Inflammatory macrophage (primary cell): ENCODE measurements around the gene NDUFB8.
A peak's percentile ranks its signal among the peaks of the same experiment; 100 is the strongest.
"Not testable (repeated sequence)": the region's sequence is repeated elsewhere in the genome, so short reads cannot be mapped to it uniquely, and the experiment has no call there.

Experiments used
- DNase-seq, 2 donors: peaks; one replicate each; pipeline ENCODE4 v3.0.0-alpha.2; 2020 to 2022
- total RNA-seq, 18 experiments: gene quantifications; one replicate each; lab custom pipeline; 2026; ENCODE audit warnings: mixed read lengths in 6 of 18, inconsistent platforms in 2 of 18; lab: John Stamatoyannopoulos, UW

NDUFB8 gene
- 6.1 to 18.8 (median 12.2) reads per million in 18 experiments for total RNA-seq

DNA sequence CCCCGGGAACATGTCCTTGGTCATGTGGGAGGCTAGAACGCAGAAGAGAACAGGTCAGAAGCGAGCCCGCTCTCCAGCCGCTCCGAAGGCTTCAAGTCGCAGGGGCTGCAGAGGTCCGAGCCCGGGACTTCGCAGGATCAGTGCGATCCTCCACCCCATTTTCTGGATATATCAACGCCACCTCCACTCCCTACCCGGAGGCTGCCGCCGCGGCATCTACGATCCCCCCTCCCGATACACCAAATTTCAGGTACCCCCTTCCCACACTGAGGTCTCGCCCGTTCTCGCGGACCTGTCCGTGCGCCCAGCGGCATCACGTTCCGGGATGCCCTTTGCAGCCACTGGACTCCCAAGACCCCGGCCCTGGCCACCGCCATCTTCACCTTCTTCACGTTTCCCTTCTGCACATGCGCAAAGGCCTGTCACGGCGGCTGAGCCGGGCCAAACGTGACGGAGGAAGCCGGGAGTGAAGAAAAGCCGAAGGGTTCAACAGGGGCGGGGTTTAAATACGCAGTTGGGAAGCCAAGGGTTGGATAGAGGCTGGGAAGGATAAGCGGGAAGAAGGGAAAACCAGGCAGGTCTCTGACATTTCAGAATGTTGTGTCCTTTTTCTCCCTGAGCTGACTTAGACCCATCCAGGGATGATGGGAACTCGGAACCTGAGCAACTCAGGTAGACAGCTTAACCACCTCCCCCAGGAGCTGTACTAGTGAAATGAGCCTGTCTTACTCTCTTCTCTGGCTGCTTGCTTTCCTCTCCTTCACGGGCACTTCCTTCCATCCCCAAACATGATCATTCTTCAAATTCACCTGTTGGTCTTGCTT is at the start of gene NDUFB8:
Gene NDUFB8, minus strand, starts transcription at position 397 of the 824 bp plus-strand sequence. Its CDS starts 20 bp downstream, at position 377.
- peak; percentile 84 to 88 for DNase-seq

DNA sequence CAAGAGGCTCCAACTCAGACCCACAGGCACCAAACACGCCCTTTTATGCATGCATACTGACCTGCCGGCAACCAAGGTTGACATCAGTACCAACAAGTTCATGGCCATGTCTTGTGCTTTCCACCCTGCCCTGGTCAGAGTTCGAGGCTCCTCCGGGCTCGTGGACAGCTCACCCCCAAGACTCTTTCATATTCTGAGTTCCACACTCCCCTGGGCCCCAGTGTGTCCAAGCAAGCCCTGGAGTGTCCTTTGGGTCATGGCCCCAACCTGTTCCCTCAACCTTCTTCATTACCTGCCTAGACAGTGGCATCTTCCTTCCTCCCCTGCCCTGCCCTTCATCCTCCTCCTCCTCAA is 46.6 kb upstream of the NDUFB8 start:
- no peak for DNase-seq

DNA sequence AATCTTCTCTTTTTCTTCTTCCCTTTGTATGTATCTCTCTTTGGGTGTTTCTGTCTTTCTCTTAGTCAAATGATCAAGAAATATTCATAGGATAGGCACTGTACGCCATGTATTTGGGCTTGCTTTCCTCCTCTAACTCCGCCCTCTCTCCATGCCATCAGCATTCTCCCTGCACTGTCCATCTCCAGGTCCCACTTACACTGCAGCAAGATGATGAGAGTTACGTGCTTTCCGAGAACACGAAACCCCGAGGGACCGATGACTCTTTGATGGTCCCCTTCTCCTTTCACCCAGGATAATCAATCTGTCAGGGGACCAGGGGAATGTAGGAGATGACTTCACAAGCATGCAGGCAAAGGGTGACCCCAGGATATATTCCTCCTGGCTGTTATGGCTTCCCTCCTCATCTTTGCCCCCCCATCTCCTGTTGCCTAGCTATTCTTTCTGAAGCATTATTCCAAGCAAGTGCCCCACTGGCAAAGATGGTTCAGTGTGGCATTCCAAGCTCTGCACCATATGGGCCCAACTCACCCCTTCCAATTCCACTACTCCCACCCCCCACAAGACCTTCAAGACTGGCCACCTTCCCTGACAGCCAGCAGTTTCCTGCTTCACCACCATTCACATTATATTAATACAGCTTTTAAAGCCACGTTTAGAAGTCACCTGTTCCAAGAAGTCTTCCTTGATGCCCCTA is 46.1 kb upstream of the NDUFB8 start:
- DNase-seq = no peak

DNA sequence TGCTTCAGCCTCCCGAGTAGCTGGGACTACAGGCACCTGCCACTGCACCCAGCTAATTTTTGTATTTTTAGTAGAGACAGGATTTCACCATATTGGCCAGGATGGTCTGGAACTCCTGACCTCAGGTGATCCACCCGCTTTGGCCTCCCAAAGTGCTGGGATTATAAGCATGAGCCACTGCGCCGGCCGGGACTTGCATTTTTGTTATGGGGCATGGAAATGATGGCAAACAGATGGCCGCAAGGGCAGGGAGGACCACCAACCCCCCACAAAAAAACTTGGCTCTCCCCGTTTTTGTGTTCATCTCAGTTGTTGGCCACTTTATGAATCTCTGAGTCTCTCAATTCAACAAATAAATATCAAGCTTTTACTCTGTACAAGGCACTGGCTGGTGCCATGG is 45.5 kb upstream of the NDUFB8 start:
- not testable (repeated sequence) for DNase-seq

DNA sequence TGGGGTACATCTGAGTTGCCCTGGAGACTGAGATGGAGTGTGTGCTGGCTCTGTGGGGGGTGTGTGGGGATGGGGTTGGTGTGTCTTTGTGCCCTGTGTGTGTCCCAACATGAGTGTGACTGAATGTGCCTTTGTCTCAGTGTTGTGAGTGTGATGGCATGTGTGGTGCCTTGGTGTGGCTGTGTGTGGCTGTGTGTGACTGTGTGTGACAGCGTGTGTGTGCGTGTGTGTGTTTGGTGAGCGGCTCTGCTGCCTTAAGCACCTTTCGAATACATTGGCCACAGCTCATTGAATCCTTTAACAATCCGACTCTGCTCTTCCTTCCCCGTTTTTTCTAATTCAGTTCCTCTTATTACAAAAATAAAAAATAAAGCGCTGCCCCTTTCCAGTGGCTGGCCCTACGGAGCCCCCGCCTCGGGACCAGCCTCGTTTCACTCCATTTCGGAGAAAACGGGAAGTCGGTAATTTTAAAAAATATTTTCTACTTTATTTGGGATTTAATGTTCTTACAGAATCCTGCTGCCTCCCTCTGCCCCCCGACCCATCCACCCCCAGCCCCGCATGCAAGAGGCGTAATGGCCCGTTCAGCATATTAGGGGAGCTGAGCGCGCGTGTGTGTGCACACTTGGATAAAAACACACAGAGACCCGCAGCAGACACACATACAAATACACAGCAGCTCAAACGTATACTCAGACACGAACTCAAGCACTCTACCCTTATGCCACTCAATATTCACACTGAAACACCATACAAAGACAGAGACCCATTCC is 41.6 kb upstream of the NDUFB8 start:
- DNase-seq = no peak

DNA sequence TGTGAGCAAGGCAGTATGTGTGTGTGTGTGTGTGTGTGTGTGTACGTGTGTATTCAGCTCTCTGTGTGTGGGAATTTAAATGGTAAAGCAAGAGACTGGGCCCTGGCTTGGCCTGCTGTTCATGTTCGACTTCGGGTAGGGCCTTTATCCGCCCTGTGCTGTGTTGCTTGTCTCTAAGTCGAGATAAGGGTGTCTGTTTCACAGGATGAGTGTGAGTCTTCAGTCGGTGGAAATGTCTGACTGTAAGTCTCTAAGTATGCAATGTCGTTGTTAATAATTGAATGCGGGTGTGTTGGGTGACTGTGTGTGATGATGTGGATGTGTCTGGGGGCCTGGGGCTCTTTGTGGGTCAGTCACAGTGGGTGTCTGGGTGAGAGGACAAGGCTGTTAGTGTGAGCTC is 40.8 kb upstream of the NDUFB8 start:
- no peak for DNase-seq

DNA sequence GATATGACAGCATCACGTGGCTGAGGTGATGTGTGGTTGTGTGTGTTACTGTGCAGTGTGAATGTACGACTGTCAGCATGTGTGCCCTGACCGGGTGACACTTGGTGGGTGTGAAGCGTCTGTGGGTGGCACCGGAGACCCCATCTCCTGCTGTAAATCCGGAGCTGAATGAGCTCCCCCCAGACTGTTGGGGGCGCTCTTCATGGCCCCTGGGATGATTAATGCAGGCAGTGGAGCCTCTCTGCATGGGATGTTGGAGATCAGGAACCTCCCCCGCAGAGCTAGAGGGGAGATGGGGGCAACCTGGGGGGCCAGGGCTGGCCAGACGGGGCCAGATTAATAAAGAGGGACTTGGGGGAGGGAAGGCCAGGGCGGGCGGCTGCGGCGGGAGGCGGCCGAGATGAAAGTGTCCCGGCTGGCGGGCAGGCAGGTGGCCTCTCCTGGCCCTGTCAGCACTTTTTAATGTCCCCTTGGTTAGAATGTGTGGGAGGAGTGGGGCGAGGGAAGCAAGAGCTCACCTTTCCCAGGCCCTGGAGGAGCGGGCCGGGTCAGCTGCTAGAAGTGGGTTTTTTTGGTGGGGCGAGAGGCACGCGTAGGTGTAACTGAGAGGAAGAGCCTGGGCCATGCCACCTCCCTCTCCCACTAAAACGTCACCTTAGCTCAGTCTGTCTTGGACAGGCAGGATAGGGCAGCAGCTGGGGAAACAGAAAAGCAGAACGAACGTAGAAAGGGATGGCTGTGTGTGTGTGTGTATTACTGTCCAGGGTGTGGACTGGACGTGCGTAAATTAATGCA is 40.2 kb upstream of the NDUFB8 start:
- DNase-seq = no peak

DNA sequence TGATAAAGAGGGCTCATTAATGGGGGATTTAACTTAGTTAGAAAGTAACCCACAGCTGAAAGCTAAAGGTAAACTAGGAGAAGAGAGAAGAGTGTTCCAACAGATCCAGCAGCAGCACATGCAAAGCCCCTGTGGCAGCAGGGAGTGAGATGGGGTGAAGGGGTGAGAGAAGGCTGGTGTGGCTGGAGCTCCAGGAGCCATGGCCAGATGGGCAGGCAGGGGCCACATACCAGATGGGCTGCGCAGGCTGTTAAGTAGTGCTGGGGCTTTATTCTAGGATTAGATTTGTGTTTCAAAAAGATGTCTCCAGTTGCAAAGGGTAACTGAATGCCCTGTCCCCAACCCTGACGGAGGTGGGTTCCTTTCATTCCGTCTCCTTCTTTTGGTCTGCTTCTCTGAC is 39.2 kb upstream of the NDUFB8 start:
- no peak for DNase-seq

DNA sequence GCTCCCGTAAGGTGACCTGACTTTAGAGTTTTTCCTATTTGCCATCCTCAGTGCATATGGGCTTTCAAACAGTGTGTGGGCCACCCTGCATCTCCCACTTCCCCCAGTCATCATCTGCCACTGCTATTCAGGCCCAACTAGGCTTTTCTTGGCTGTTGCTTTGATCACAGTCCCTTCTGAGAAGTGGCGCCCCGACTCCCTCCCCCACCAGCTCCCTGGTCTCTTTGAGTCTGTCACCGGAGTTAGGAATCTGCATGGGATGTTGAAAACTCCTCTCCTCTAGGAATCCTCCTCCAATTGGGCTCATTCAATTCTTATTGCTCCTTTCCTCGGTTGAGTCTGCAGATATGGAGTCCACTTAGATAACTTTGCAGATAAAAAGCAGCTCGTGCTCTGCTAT is 38.2 kb upstream of the NDUFB8 start:
- DNase-seq = no peak

DNA sequence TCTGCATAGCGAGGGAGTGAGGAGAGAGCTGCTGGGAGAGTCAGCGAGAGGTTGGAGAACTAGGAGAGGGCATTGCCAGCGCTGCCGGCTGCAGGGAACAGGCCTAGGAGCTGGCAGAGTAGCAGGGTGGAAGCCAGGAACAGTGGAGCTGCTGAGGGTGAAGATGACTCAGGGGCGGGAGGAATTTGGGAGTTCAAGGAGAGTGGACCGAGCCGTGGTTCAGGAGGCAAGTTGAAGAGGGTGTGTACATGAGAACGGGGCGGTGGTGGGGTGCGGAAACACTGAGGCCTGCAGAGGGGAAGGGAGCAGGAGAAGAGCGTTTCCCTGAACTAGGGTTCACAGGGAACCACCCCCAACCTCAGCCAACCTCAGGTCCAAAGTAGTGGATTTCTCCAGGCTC is 37.6 kb upstream of the NDUFB8 start:
- DNase-seq = no peak

DNA sequence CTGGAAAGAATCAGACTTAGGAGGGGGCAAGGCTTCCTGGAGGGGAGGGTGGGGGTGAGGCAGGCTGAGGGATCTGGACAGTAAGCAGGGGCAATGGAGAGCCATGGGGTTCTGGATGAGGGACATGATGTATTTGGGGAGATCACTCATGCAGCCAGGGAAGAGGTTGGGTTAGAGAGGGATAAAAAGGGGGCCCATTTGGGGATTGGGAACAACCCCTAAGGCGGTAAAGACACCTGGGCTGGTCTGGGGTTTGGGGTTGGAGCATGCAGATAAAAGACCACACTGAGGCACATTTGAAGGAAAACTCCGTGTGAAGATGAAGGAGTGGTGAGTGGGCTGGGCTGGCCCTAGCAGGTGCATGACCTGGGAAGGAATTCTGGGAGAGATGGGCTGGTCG is 36.9 kb upstream of the NDUFB8 start:
- no peak for DNase-seq

DNA sequence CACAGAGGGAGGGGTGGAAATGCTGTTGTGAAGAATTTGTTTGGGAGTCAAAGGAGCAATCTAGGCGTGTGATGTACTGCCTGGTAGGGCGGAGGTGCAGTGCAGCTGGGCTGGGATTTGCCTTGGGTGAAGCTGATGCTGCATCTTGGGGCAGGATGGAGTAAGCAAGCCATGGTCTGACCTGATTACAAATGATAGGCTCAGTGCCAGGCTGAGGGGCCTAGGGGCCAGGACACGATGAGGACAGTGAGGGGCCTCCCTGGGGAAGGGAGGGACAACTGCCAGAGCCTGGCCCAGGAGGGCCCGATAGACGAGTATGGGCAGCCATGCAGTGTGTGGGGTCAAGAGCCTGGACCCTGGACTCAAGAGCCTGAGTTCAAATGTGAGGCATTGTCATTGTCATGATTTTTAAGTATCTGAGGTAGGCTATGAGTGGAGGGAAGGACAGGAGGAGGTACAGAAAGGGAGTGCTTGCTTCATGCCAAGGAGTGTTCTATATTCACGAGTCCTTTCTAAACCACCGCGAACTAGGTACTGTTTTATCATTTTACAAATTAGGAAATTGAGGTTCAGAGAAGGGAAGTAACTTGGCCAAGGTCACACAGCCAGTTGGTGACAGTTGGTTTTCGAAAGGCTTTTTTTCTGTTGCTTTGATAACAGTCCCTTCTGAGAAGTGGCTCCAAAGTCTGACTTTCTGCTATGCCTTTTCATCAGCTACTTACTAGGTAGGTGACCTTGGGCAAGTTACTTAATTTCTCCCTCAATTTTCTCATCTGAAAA is 35.7 kb upstream of the NDUFB8 start:
- no peak for DNase-seq

DNA sequence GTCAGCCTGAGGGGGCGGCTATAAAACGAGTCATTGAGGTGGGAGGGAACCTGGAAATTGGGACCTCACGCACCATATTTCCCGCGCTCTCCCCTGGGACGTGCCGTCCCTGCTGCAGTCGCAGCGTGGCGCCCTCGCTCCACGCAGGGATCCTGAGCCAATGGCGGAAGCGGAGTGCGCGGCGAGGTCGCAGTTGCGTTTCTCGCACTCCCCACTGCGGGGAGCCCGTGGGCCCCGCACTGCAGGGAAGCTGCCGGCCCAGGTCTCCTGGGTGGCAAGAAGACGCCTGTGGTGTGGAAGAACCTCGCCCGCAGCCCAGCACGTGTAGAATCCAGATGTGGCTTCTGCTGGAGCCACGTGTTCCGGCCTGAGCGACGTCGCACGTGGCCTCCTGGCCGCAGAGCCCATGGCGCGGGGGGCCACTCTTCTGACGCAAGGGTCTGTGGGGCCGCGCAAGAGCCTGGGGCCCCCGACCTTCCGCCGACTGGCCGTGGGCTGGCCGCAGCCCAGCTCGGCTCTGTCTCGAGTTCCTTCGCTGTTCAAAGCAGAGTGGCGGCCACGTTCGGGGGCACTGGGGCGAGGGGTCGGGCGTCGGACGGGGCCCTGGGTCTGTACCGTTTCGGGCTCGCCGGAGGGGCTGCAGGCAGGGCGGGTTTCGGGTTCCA is 32.5 kb upstream of the NDUFB8 start:
- peak; percentile 80 to 86 for DNase-seq

DNA sequence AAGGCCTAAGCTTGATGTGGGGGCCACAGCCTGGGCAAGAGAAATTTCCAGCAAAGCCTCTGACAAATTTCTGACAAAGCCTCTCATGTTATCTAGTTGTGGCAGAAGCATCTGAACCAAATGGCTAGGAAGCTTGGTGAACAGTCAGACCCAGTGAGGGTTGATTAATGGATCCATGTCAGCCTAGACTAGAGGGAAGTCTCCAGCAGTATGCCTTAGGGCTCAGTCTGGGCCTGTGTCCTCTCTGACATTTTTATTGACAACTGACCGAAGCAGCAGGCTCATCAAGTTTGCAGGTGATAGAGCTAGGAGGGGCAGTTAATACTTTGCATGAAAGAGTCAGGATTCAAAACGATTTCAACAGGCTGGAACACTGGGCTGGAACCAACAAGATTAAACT is 31.3 kb upstream of the NDUFB8 start:
- no peak for DNase-seq

DNA sequence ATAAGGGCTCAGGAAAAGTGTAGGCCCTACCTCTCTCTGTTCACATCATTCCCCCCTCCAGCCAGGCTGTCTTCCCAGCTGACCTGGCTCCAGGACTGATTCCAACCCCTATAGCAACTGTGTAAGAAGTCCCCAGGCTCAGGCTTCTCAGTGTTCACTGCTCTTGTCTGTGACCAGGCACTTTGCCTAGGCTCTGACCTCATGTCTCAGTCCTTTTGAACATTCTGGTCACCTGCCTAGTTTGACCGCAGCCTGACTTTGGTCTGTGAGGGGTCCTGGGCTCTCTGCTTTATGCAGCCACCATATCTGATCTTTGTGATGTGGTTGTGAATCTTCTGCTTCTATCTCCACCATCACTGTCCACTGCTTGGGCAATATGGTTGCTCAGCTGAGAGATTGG is 30.6 kb upstream of the NDUFB8 start:
- no peak for DNase-seq

DNA sequence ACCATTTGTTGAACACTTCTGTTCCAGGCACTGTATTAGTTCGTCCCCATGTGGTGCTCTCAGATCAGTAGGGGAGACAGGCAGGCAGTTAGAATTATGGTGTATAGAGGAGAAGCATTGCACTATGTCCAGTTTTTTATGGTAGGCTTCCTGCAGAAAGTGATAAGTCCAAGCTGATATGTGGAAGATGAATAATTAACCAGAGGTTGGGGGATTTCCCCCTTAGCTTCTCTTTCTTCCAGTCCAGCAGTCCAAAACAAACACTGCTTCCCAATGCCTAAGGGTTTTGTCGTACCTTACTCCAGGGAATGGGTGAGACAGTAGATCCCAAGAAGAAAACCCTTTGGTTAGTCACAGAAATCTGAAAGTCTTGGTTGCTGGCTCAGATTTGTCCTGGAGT is 25.2 kb upstream of the NDUFB8 start:
- no peak for DNase-seq

DNA sequence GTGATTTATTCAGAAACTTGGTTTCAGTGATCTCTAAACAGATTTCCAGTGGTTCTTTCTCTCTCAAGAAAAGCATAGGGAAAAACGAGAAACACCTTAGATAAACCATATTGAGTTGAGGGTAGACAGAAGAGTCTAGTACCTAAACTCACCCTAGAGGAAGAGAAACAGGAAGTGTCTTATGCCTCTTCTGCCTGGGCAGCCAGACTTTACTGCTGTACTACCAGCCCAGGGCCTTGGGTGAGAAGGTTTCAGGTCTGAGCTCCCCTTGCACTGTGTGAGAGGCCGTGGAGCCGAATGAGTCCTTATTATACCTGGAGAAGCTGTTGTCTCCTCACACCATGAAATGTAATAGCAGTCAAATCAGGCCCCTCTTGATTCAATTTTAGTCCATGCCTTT is 24.3 kb upstream of the NDUFB8 start:
- DNase-seq = no peak

DNA sequence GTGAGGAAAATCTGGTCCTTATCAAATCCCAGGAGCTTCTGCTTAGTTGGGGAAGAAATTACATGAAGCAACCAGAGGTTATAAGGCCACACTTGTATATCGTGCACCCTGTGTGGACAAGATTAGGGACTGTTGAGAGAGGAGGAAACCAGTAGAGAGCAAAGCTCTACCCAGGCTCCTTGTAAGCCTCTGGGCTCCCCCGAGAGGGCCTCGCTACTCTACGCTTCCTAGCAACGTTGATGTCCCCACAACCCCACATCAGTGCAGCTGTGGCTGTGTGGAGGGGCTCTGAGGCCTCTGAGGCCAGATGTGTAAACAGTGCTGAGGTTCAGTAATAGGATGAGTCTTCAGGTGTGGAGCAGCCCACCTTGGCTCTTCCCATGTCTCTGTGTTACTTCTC is 22.1 kb upstream of the NDUFB8 start:
- DNase-seq = no peak

DNA sequence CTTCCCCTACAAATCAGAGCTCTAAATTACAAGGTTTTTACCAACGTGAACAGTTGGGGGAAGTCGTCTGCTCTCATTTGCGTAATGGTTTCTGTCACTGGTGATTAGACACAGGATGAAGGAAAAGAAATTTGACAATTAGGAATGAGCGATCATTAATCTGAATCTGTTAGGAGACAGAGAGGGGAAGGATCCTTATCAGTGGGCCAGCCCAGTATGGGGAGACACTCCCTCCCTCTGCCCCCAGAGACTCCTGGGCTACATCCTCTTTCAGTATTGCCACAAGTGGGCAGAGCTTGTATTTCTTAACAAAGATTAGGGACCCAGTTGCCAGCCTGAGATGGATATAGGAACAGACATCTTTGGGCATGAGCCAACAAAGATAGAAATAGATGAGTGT is 21.5 kb upstream of the NDUFB8 start:
- DNase-seq = peak; percentile 64 to 71

DNA sequence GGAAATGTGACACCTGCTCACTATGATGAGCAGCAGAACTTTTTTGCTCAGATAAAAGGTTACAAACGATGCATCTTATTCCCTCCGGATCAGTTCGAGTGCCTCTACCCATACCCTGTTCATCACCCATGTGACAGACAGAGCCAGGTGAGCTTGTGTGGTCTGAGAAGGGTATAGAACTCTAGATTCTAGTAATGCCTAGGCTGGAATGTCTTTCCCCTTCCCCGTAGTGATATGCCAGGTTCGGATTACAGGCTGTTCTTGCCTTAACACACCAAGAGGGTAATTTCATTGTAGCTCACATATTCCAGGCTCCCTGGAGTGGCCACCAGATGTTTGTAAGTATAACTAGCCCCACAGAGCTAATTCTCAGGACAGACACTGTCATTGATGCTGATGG is 15.3 kb upstream of the NDUFB8 start:
- DNase-seq = no peak

DNA sequence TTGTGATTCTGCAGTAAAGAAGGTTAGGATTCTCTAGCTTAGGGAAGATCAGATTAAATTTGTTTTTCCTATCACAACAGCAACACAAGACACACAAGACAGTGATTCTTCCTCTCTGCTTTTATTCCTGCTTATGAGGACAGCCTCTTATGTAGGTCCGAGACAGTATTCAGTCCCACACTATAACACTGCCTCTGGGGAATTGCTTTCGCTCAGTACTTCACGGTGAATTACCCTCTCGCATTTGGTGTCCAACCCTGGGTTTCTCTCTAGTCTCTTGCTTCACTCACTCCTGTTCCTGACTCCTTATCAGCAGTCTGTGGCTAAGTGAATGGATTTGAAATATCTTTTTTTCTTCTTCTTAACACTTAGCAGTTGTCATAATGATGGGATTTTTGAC is 7.8 kb upstream of the NDUFB8 start:
- no peak for DNase-seq
